Stimulated activated CD8-positive, alpha-beta memory T cell treated with anti-CD3 and anti-CD28 coated beads, Interleukin-2, amount 100 ng/mL, for 1 hour (primary cell): ENCODE measurements around the gene OR1I1.
A peak's percentile ranks its signal among the peaks of the same experiment; 100 is the strongest.

Experiments
- DNase-seq, 2 donors: peaks; one replicate each; pipeline ENCODE4 v3.0.0-alpha.2; 2020; ENCODE audit warnings: low read depth in 2 of 2

The OR1I1 gene

GRCh38 chr19:15098460-15098859, 16.4 kb downstream of the OR1I1 start:
- DNase-seq, result no peak

GRCh38 chr19:15099017-15099582, 17.1 kb downstream of the OR1I1 start:
- DNase-seq, result no peak

- DNase-seq, result peak in 1 of 2 donors; percentile 14
These were observed 19.6 kb downstream of the OR1I1 start for GRCh38 chr19:15101479-15102082.

- no peak for DNase-seq
These were observed 22.0 kb downstream of the OR1I1 start for GRCh38 chr19:15104003-15104402.

GRCh38 chr19:15104411-15104810, 22.4 kb downstream of the OR1I1 start:
- no peak for DNase-seq

- no peak for DNase-seq
These were observed 23.0 kb downstream of the OR1I1 start for GRCh38 chr19:15105044-15105443.

- no peak for DNase-seq
These were observed 25.3 kb downstream of the OR1I1 start, which contains the start of gene SYDE1 for GRCh38 chr19:15107061-15108010. Gene SYDE1 (plus strand): TSS chr19:15107401. CDS start chr19:15107434, 33 bp downstream.

GRCh38 chr19:15108145-15108844, 26.3 kb downstream of the OR1I1 start:
- no peak for DNase-seq

GRCh38 chr19:15108845-15109767, 27.1 kb downstream of the OR1I1 start:
- no peak for DNase-seq

GRCh38 chr19:15109768-15110417, 27.9 kb downstream of the OR1I1 start:
- DNase-seq, result no peak

GRCh38 chr19:15110418-15110815, 28.4 kb downstream of the OR1I1 start:
- no peak for DNase-seq

- DNase-seq, result no peak
These were observed 29.7 kb downstream of the OR1I1 start for GRCh38 chr19:15111758-15112157.

- DNase-seq, result no peak
These were observed 30.4 kb downstream of the OR1I1 start for GRCh38 chr19:15112385-15112784.

GRCh38 chr19:15113245-15114152, 31.5 kb downstream of the OR1I1 start:
- DNase-seq, result no peak

- DNase-seq, result no peak
These were observed 32.1 kb downstream of the OR1I1 start for GRCh38 chr19:15114153-15114540.

- DNase-seq, result no peak
These were observed 33.1 kb downstream of the OR1I1 start for GRCh38 chr19:15115080-15115479.

- DNase-seq, result no peak
These were observed 34.0 kb downstream of the OR1I1 start for GRCh38 chr19:15115762-15116615.

GRCh38 chr19:15116856-15117255, 34.8 kb downstream of the OR1I1 start:
- DNase-seq, result no peak
